A204.1 (cell line): ENCODE measurements around the gene ABCA13.
A peak's percentile ranks its signal among the peaks of the same experiment; 100 is the strongest.
"Not testable (repeated sequence)": the region's sequence is repeated elsewhere in the genome, so short reads cannot be mapped to it uniquely, and the experiment has no call there.

Experiments
- FAIRE-seq: peaks from 2 replicates; lab custom pipeline; 2012; peaks lifted over from hg19 to GRCh38; lab: Jason Lieb, UNC

ABCA13 gene

GRCh38 chr7:48171202-48171601, at the start of gene ABCA13:
Gene ABCA13, plus strand, starts transcription at chr7:48171458. Its CDS starts 26 bp downstream, at chr7:48171484.
- no peak for FAIRE-seq

- no peak for FAIRE-seq
These were observed 45.2 kb upstream of the ABCA13 start for GRCh38 chr7:48126037-48126436.

GRCh38 chr7:48130658-48131108, 40.6 kb upstream of the ABCA13 start:
- no peak for FAIRE-seq

- no peak for FAIRE-seq
These were observed 38.5 kb upstream of the ABCA13 start for GRCh38 chr7:48132792-48133191.

- no peak for FAIRE-seq
These were observed 31.8 kb upstream of the ABCA13 start for GRCh38 chr7:48139459-48139858.

- FAIRE-seq, result no peak
These were observed 31.1 kb upstream of the ABCA13 start for GRCh38 chr7:48140001-48140681.

- FAIRE-seq, result no peak
These were observed 29.7 kb upstream of the ABCA13 start for GRCh38 chr7:48141521-48141920.

- no peak for FAIRE-seq
These were observed 26.9 kb upstream of the ABCA13 start for GRCh38 chr7:48144291-48144768.

- no peak for FAIRE-seq
These were observed 24.1 kb upstream of the ABCA13 start for GRCh38 chr7:48147078-48147591.

GRCh38 chr7:48147690-48148089, 23.6 kb upstream of the ABCA13 start:
- not testable (repeated sequence) for FAIRE-seq

GRCh38 chr7:48148311-48148710, 22.9 kb upstream of the ABCA13 start:
- no peak for FAIRE-seq

GRCh38 chr7:48149058-48149457, 22.2 kb upstream of the ABCA13 start:
- FAIRE-seq, result no peak

- FAIRE-seq, result no peak
These were observed 21.2 kb upstream of the ABCA13 start for GRCh38 chr7:48150086-48150485.

- FAIRE-seq, result peak; percentile 66
These were observed 16.4 kb upstream of the ABCA13 start for GRCh38 chr7:48154792-48155413.

GRCh38 chr7:48158404-48158803, 12.9 kb upstream of the ABCA13 start:
- no peak for FAIRE-seq

GRCh38 chr7:48161407-48162125, 9.7 kb upstream of the ABCA13 start:
- no peak for FAIRE-seq

- no peak for FAIRE-seq
These were observed 6.1 kb upstream of the ABCA13 start for GRCh38 chr7:48165157-48165556.

GRCh38 chr7:48168159-48168558, 3.1 kb upstream of the ABCA13 start:
- no peak for FAIRE-seq

- no peak for FAIRE-seq
These were observed 752 bp upstream of the ABCA13 start for GRCh38 chr7:48170506-48170905.

- FAIRE-seq, result no peak
These were observed 2.1 kb downstream of the ABCA13 start for GRCh38 chr7:48173313-48173712.

- no peak for FAIRE-seq
These were observed 2.6 kb downstream of the ABCA13 start for GRCh38 chr7:48173756-48174382.

GRCh38 chr7:48175019-48175418, 3.8 kb downstream of the ABCA13 start:
- FAIRE-seq, result peak; percentile 51
